ENCODE results near the gene PFKFB2.

Gene PFKFB2

DNA sequence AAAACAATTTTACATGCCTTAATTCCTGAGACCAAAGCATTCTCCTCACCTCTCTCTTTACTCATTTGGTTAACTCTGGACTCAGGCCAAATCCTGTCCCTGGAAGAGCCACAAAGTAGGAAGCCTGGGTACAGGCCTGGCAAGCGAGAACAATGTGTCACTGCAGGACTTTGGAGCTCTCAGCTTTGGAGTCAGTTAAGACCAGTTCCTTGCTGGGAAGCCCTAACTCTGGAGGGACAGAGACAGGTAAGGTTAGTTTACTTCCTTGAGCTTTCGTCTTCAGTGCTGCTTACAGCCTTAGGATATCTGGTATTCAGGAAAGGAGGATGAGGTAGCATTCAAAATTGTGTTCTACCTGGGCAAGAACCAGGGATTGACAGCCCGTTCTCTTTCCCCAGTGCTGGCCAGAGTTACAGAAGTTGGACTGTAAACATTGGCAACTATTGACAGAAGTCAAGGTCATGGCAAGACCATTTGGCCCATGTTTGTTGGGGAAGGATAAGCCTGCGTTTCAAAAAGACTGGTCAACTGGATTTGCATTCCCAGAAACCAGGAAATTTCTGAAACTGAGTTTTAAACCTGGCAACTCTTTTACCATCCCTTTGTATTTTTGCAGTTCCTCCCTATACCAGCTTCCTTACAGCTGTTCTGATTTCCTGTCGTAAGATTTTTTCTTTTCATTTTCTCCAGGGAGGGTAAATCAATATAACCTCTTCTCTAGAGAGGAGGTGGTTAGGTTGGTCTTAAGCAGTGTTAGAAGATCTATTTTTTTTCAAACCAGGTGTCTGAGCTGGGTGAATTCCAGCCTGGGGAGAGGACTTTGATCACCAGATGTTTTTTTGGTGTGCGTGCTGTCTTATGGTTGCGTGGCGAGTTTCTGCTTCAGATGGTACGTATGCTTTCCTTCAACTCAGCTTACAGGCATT, 35.9 kb downstream of the PFKFB2 start, which contains the start of gene C4BPB:
Gene C4BPB (plus strand): TSS at position 160 of the 926 bp plus-strand sequence. CDS start 672 bp downstream, at position 832.
- DNase-seq (ENCODE audit: low read depth): no peak

GRCh38 chr1:207089627-207090355, 36.7 kb downstream of the PFKFB2 start:
- no peak for DNase-seq (ENCODE audit: low read depth)

DNA sequence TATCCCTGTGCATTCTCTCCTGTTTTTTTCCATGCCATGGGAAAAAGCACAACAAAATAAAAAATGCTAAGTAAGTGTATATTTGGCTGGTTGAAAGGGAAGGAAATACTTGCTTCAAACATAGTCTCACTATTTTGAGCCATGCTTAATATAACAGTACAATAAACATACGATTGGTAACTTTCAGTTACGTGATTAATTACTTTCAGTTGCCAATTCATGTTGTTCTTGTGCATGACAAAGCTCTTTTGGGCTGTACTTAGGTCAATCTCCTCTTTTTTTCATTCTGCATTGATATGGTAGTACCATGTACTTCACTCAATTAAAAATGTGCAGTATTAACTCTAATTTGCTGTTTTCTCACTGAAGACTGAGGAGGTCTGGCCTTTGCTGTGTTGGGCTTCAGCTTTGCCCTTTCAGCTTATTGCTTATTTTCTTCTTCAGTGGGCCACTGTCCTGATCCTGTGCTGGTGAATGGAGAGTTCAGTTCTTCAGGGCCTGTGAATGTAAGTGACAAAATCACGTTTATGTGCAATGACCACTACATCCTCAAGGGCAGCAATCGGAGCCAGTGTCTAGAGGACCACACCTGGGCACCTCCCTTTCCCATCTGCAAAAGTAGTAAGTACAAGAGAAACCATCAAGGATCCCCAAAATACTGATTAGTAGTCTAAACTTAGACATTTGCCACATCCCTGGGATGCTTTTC, 38.3 kb downstream of the PFKFB2 start:
- DNase-seq (ENCODE audit: low read depth): no peak

DNA sequence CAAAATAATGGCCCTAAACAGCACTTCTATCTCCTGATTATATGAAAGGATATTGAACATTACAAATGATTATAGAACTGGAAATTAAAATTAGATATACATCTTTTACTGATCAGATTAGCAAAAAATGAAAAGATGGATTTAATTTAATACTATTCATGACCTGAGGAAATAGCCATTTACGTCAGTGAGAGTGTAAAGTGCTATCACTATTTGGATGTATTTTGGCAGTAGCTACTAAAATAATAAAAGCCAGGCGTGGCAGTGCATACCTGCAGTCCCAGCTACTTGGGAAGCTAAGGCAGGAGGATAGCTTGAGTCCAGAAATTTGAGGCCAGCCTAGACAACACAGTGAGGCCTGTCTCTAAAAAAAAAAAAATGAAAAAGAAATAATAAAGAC, 40.9 kb downstream of the PFKFB2 start:
- no peak for DNase-seq (ENCODE audit: low read depth)

- DNase-seq (ENCODE audit: low read depth): no peak
Observed at GRCh38 chr1:207097871-207098324, 44.8 kb downstream of the PFKFB2 start.

GRCh38 chr1:207101720-207102119, 48.6 kb downstream of the PFKFB2 start:
- no peak for DNase-seq (ENCODE audit: low read depth)

DNA sequence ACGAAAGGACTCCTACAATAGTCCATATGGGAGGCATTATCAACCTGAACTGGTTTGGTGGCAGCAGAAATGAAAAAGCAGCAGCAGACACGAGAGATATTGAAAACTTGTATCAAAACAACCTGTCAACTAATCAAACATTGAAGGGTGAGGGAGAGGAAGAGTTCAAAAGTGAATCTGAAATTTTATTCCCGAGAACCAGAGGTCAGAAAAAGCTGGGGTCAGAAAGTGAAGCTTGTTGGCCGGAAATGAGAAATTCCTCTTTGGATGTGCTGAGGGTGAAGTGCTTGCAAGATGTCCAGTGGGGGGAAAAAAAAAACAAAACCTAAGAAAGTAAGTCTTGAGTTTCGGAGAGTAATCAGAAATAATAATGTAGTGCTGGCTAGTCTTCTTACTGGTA, 49.1 kb downstream of the PFKFB2 start:
- peak; percentile 40 for DNase-seq (ENCODE audit: low read depth)

- no peak for DNase-seq (ENCODE audit: low read depth)
Observed at GRCh38 chr1:207102659-207103058, 49.6 kb downstream of the PFKFB2 start.

GRCh38 chr1:207103892-207104373, 50.9 kb downstream of the PFKFB2 start, which contains the start of gene C4BPA:
Gene C4BPA, plus strand, starts transcription at chr1:207104233. Its CDS starts 8,793 bp downstream, at chr1:207113026.
- peak; percentile 67 for DNase-seq (ENCODE audit: low read depth)

GRCh38 chr1:207109004-207109403, 55.9 kb downstream of the PFKFB2 start:
- DNase-seq (ENCODE audit: low read depth): no peak

GRCh38 chr1:207112616-207113296, 59.7 kb downstream of the PFKFB2 start:
- DNase-seq (ENCODE audit: low read depth): no peak

GRCh38 chr1:207115269-207115668, 62.2 kb downstream of the PFKFB2 start:
- peak; percentile 75 for DNase-seq (ENCODE audit: low read depth)

DNA sequence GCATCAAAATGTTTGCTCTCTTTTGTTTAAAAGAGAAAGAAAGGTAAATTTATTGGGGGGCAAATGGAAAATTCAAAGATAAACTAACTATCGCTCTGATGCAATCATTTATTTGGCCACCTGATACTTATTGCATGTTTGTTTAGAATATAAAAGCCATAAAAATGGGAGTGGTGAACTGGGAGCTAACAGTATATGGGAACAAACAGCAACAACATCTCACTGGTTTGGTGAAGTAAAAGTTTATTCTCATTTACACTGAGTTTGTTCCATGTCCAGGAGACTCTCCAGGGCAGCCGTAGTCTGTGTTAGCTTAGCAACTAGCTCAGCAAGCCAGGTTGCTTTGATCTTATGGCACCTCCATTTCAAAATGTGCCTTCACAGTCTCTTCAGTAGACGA, 71.3 kb downstream of the PFKFB2 start:
- no peak for DNase-seq (ENCODE audit: low read depth)

- DNase-seq (ENCODE audit: low read depth): no peak
Observed at GRCh38 chr1:207128336-207128921, 75.4 kb downstream of the PFKFB2 start.

- DNase-seq (ENCODE audit: low read depth): no peak
Observed at GRCh38 chr1:207129053-207129452, 76.0 kb downstream of the PFKFB2 start.
